Stimulated activated CD8-positive, alpha-beta memory T cell treated with anti-CD3 and anti-CD28 coated beads, Interleukin-7, amount 100 ng/mL, for 48 hours (primary cell): ENCODE results near the gene MYO3B.

Source experiments
- DNase-seq, 2 donors: peaks; one replicate each; pipeline ENCODE4 v3.0.0-alpha.2; 2020; ENCODE audit warnings: low read depth in 1 of 2; ENCODE audit errors: extremely low read depth in 1 of 2

Gene MYO3B

DNA sequence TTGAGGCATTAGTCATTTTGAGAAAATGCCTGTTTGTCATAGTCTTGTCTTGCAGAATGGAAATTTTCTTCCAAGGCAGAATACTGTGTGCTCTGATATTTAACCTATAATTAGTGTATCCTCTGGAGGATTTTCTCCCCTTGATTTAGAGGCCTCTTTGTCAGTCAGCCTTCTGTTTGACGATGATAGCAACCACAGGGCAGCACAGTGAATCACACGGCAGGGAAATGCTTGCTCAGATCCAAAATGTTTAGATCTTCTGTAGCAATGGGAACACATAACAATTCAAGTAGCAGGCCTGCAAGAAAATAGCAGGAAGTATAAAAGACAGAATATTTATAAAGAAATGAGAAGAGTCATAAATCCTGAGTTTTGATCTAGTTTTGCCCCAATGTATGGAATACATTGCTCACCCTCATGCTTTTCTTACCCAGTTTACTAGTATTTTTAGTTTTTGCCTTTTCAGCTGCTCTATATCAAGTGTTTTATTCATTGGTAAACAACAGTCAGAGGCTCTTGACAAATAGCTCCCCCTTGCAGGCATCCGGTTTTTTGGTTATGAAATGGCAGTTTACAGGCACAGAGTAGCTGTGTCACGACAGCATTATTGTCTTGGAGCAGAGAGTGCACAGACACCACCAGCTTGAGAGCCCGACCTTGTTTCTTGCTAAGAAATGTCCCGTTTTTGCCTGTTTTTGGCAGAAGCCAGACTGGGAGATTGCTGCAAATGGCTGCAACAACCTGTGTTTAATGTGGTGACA lies 185.1 kb downstream of the MYO3B start:
- DNase-seq: no peak

DNA sequence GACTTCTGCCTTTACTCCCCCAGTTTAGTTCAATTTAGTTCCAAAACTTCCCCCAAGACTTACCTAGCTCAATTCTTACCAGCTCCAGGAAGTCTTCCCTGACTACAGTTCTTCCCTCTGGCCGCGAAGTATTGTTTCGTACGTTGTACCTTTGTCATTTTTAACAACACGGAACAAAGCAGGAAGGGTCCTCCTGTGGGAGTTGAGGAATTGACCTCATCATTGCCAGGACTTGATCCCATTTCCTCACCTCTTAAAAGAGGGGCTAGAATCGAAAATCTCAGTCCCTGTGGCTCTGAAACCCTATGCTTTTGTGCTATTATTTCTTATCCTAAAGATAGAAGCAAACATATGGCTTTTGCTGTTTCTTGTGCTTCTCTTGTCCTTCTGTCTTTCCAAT lies 187.1 kb downstream of the MYO3B start:
- DNase-seq: no peak

DNA sequence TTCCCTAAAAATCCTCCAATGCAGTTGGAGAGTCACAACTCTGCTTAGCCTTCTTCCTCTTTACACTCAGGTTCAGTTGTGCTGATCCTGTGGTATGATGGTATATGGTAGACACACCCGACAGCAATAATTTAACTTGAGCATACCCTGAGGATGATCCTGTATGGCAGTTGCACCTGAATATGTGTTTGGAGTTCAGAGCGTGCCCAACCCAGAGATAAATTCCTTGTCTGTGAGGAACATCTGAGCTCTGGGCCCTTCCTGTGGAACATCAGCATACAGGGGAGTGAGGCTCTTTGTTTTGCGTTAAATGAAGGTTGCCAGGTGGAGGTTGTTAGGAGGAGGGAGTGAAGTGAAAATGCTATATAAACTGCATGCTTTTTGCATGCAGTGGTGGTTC lies 187.7 kb downstream of the MYO3B start:
- DNase-seq: no peak

DNA sequence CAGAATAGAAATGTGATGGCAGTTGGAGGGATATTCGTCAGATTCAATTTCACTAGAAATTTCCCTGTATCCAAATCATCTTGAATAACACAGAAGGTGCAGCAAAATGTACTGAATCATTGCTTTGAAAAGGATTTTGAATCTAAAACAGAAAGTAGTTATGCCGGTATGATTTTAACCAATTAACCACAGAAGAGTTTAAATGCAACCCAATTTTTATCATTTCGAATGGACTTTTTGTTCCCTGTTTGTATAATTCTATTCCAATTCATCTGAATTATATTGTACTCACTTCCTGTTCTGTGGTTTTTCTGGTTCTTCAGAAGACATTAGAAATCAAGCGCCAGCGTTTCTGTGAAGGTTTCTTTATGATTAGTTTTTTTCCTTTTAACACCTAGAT lies 190.4 kb downstream of the MYO3B start:
- DNase-seq: no peak

DNA sequence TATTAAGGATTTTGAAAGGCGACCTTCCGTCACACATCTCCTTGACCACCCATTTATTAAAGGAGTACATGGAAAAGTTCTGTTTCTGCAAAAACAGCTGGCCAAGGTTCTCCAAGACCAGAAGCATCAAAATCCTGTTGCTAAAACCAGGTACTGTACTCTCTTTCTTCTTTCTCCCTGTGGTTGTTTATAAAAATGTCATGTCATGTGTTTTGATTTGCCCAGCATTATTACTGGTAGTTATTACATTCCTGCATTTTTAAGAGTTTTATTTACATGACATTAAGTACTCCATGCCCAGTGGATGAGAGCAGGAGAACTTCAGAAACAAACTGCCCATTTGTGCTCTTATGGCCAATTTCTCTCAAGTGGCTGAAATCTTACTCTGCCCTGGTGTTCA lies 191.3 kb downstream of the MYO3B start:
- no peak for DNase-seq

DNA sequence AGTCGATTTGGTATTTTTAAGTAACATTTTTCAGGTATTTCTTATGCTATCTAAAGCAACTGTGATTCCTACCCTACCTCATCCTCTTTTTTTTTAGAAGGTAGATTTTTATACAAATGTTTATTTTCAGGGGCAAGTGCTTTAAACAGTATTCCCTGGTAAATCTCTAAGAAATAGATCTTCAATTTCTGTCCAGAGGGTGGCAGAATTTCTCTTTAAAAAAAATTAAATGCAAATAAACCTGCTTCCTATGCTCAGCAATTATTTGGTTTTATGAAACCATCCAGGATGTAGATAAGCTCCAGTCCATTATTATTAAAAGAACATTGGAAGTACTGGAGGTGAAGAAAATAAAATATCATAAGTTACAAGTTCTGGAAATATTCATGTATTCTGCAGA lies 191.9 kb downstream of the MYO3B start:
- no peak for DNase-seq

DNA sequence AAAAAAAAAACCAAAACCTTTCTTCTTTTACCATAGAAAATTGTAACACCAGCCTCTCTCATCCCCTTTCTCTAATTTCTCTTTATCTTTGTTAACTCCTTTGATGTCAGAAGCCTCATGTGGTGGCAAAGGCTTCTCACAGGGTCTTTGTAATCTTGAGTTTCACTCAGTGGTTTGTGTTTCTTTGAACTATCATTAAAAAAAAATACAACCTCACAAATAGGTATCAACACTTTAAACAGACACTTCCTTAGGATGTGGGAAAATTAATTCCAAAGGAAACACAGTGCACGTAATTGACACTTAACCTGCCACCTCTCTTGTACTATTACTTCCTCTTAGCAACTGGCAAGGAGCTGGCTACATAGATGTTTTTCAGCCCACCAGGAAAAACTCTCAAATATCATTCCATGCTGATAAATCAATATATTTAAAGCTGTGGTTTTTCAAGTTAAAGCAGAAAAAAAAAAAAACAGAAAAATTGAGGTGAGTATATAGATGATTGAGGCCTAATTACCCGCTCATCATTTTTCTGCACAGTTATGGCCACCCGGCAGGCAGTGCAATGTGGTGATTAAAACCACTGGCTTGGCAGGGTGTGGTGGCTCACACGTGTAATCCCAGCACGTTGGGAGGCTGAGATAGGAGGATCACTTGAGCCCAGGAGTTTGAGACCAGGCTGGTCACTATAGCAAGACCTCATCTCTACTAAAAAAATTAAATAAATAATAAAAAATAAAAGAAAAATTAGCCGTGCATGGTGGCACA lies 193.5 kb downstream of the MYO3B start:
- DNase-seq: no peak

DNA sequence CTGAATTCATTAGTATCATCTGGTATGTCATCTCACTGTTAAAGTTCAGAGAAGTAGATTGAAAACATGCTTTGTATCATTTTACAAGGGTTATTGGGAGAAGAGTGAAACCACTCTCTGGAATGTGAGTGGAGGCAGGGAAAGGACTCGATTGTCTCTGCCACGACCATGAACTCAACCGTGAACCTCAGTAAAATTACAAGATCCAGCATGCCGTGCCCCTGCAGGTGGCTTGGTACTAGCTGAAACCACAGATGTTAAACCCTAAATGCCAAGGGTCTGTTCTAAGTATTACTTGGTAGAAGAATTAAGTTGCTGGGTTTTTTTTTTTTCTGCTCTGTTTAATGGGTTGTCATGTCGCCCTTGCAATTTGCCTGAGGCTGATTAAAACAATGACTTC lies 197.2 kb downstream of the MYO3B start:
- DNase-seq: no peak

DNA sequence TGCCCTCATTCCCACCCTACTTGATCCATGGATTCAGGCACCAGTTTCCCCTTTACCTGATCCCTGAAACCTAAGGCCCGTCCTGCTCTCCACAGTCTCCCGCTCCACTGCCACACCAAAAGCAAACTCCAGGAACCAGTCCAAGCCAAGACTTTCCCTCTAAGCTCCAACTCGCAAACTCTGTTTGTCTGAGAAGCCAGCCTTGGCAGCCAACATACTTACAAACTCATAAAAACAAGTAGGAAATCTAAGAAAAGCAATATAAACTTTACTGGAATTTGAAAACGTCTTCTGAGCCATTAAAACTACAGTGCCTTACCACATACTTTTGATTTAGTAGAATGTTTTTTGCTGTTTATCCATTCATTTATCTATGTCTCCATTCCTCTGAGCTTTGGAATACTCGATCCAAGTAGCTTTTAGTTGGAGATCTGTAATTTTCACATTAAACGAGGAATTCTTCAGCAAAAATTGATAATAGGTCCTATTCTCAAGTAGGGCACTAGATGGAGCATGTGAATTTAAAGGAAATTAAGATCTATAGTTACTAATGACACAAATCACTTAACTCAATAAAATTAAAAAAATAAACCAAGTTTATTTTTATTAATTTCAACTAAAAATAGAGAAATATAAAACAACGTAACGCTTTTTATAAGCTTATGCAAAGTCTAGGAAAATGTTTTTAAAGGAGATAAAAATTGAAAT lies 199.7 kb downstream of the MYO3B start:
- no peak for DNase-seq

DNA sequence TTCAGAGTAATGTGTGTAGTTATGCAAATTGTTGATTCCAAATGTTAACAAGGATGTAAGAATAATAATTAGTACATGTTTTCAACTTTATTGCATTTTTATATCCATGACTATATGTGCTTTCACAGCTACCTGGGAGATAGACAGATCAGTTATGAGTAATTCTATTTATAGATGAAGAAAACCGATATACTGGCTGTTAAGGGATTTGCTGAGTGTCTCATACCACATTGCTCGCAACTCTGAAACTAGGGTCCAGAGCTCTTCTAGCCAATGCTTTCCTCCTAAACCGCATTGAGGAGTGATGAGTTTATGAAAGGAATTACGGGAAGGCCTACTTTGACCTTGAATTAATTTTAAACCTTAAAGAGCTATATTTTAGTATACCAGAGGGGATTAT lies 202.3 kb downstream of the MYO3B start:
- DNase-seq: no peak

DNA sequence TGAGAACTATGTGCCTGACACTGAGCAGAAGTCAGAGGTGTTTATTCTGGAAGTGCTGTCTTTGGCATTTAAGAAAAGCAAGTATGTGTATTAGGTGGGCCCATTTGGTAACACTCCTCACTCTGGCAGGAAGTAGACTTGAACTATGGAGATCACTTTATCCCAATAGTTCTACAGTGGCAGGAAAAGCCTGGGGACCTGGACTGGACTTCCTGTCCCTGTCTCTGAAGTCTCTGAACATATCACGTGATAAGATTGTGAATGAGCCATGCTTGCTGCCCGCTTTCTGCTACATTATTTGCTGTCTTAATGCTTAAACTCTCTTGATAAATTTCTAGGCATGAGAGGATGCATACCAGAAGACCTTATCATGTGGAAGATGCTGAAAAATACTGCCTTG lies 203.7 kb downstream of the MYO3B start:
- DNase-seq: no peak

DNA sequence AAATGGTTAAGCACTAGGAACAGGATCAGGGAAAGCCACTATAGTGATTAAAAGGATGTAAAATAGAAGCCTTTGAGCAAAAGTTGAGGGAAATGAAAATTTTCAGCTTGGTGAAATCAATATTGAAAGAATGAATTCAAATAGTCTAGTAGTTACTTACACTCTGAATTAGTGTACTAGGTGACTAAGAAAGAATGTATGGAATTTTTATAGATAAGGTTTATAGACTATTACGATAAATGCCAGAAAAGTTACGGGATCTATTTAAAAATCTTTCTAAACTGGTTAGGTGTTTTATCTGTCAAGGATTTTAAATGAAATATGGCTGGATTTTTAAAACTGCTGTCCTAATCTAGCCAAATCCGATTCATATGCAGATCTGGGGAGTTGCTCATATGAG lies 208.6 kb downstream of the MYO3B start:
- no peak for DNase-seq

DNA sequence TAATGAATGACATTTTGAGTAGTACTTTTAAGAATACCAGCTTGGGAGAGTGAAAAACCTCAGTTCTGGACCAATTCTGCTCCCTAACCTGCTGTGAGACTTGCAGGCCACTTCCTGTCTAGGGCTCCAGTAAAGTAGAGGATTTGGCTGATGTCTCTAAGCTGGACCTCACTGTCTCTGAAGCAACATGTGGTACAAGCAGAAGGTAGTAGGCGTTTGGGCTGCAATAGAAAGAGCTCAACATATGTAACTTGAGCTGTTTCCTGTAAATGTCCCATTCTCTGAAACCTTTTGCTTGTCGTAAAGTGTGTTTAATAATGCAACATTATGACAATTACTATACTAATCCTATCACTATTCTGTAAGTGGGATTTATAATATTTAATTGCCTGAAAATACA lies 213.1 kb downstream of the MYO3B start:
- DNase-seq: no peak

DNA sequence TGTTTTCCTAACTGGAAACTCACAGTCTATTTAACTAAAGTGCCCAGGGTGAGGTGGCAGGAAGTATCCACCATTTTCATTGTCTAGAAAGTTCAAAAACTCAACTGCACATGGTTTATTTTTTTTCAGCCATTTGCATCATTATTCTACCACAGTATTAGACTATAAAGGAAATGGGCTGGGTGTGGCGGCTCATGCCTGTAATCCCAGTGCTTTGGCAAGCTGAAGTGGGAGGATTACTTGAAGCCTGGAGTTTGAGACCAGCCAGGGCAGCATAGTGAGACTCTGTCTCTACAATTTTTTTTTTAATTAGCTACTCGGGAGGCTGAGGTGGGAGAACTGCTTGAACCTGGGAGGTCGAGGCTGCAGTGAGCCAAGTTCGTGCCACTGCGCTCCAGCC lies 213.8 kb downstream of the MYO3B start:
- DNase-seq: no peak

DNA sequence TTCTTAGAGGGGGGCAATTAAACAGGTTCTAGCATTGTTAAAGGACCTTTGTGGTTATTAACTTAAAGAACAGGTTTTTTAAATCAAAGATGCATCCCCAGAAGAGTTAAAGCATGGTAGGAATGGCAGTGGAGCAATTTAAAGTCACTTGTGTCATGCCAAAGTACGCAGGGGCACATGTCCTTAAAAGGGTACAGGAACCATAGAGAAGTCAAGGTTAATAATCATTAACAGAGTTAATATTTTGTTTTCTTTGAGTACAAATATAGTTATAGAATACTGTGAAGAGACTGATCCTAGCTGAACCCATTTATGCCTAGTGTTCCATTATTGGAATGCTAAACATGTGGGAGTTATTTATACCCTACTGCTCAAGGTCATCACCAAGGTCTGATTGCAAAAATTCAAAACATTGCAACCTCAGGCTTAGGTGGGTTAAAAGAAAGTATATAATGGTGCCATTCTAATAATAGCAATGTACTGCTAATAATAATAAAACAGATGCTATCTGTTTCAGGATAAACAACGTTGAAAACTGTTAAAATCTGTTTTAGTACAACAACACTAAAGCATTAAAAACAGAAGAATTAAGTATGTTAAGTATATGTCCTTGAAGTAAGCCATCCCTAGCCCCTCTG lies 216.0 kb downstream of the MYO3B start:
- no peak for DNase-seq

DNA sequence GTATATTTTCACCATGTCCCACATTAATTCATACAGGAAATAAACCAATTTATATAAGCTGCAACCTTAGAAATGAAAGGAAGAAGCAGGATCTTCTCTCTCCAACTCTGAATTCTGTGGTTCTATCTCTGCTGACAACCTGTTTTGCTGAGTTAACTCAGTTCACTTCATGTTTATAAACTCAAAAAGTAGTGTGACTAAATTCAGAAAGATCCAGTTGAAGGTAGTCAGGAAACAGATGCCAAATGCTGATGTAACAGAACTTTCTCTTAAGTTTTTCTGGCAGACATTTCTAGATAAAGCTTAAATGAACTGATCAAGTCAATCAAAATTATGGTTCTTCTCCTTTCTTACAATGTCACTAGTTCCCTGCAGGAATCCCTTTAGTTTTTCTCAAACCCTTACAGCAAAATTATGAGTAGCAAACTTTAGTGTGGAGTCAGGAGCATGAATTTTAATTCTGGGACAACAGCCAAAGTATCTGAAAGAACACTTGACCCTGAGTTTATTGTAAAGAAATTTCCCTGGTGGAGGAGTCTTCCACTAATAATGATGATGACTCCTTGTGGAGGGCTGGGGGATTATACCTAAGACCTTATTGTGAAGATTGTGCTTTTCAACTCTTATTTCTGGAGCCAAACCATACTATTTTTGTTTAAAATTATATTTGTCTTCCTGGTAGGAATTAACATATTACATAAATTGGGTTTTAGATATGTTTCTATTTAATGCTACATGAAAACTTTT lies 216.9 kb downstream of the MYO3B start:
- no peak for DNase-seq

DNA sequence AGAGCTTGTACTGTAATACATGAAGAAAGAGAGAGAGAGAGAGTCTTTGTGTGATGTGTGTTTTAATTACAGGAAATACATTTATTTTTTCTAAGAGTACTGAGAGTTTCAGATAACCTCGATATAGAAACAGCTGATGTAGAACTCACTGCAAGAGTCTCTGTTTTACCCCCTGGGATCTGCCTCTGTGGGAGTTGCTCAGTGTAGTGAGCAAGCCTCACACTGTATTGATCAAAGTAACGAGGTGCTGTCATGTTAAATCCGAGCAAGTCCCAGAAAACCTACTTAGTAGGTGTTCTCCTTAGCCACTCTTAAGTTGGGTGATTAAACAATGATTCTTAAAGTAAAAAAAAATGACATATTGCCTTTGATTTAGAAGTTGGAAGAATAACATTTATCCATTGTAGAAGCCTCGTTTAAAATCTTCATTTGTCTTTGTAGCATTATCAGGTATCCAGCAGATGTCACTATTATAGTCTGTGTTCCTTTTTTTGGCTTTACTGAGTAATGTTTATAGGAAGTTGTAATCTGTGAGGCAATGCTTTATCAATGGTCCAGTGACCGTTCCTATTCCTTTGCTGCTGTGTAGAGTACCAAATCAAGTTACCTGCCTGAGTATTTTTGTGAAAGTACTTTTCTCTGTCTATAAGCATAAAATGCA lies 219.0 kb downstream of the MYO3B start:
- DNase-seq: no peak

DNA sequence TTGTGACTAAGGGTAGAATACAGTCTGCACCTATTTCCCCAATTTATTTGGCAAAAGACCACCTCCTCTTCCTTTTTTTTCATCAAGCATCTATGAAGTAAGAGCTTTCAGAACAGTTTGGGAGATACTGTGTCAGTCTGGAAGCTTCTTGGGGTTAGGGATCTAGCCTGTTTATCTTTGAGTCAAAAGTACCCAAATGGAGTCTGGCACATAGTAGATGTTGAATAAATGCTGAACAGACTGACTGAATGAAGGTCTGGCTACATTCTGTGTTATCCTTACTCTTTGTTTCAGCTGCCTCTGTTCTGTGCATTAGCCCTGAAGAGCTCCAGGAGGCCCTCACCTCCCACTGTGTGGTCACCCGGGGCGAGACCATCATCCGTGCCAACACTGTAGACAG lies 223.2 kb downstream of the MYO3B start:
- no peak for DNase-seq

DNA sequence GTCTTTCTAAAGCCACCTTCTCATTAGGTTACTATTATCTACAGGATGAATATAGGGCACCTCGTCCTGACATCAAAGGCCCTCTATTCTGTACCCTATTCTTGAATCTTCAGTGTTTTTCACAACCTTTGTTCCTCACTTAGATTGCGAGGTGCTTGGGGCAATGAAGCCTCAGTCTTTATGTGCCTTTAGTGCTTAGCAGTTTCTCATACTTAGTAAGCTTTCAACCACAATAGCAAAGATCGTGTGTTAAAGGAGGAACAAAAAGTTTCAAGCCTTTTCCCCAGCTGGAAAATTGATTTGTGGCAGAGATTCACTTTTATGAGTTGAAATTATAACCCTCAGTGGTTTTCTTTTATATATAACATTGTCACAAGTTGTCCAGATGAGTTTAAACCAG lies 226.9 kb downstream of the MYO3B start:
- DNase-seq: no peak

DNA sequence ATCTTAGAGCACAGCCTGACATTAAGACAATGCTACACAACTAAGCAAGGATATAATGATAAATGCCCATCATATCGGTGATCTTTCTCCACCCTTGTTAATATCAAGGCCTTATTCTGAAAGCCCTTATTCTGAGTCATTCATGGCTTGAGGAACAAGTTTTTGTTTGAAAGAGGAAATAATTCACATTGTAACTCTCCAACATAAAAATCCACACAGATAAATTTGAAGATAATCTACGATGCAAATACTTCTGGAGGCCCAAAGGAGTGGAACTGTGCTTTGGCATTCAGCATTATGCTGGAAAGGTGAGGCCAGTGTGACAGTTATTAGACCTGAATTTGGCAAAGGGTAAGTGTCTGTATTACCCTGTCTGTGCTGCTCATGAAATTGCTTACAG lies 227.4 kb downstream of the MYO3B start:
- no peak for DNase-seq
